Stimulated activated CD4-positive, alpha-beta T cell treated with anti-CD3 and anti-CD28 coated beads, TNF-alpha, amount 100 ng/mL, for 48 hours (primary cell): ENCODE results near the gene TNPO2.
A peak's percentile ranks its signal among the peaks of the same experiment; 100 is the strongest.
"Not testable (repeated sequence)": the region's sequence is repeated elsewhere in the genome, so short reads cannot be mapped to it uniquely, and the experiment has no call there.

Experiments used
- DNase-seq, 3 donors: peaks; one replicate each; pipeline ENCODE4 v3.0.0-alpha.2; 2020; ENCODE audit warnings: low read depth in 3 of 3

The TNPO2 gene

DNA sequence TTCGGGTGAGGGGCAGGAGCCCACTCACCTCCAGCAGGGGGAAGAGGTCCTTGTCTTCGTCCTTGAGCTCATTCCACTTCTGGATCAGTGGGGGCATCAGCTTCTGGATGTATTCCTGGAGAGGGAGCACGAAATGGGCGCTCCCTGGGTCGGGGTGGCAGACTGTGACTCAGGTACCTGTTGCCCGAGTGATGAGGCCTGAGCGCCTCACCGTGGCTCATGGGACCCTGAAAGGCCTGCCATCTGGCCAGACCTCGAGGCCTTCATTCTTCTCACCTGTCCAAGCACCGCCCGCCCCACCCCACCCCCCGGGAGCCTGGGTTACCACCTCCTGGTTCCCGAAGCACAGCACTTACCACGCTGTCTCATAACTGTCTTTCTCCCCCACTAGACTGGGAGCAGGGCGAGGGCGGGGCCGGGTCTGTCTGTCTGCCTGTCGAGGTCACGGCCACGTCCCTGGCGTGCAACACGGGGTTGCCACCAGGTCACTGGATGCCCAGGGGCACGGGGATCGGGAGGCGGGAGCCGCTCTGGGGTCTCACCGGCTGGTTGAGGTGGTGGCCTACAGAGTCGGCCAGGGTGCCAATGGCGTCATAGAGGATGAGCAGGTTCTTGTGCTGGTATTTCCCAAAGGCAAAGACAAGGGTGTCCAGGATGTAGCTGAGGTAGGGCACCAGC, 17.9 kb downstream of the TNPO2 start:
- DNase-seq: no peak

DNA sequence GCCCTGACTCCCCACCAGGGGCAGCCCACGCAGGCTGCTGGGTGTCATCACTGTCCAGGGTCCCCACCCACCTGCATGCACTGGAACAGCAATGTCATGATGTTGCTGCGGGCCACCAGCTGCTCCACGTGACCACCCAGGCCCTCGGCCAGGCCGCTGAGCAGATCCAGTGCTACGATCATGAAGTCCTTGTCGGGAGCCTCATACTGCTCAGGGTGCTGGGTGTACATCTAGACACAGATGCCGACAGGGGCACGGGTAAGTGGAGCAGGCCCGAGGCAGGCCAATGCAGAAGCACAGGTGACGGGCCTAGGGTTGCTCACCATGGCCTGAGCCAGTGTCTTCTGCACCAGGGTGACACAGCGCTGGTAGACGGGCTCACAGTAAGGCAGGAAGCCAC, 18.6 kb downstream of the TNPO2 start:
- DNase-seq: no peak

DNA sequence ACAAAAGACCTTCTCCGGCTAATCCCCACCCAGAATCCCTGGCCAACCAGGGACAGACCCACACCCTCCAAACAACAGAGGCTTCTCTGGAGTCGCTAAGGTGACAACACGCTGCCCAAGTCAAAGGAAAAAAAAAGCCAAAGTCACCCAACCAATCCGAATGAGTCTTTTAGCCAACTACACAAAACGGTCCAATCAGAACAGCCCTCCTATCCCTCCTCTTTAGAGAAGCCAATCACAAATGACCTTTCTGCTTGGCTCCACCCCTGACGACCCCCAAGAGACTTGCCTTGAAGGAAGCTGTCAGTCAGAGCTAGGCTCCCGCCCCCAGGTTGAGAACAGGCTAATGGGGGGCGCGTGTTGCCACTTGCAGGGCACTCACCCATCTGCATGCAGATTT, 20.7 kb downstream of the TNPO2 start:
- no peak for DNase-seq

DNA sequence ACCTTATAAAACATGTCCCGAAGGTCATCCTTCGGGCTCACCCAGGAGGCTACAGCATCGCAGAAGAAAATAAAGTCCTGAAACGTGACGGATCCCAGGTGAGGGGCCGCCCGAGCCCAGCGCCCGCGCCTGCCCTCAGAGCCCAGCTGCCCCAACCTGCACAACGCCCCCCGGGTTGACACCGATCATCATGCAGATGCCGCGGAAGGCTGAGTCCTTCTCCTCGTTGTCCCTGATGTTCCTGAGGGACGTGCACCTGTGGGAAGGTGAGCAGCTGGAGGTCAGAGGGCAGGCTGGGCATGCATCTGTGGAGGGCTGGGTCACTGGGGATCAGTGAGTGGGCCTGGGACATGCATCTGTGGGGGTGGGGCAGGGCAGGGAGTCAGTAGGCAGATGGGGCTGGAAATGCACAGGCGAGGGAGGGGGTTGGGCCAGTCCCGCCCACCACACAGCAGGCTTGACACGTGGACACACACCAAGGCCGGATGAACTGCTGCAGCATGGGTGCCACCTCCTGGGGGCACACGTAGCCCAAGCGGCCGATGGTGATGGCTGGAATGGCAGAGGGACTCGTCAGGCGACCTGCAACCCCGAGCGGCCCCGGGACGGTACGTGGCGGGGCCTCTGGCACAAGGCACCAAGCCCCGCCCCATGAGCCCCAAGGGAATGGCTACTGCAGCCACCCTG, 22.0 kb downstream of the TNPO2 start:
- DNase-seq: no peak

DNA sequence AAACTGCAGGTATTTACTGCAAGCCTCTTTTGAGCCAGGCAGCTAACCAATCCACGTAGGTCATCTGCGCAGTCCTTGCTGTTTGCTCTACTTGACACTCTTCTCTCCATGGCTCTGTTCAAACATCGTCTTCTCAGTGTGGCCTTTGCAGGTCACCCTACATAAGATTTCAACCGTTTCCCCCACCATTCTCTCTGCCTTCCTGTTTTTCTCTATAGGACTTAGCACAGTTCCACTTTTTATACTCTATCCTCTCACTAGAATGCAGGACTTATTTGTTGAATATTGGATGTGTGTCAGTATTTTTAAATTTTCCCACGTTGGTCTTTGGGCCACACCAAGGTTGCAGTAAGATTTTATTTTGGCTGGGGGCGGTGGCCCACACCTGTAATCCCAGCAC, 25.6 kb downstream of the TNPO2 start:
- DNase-seq: no peak

DNA sequence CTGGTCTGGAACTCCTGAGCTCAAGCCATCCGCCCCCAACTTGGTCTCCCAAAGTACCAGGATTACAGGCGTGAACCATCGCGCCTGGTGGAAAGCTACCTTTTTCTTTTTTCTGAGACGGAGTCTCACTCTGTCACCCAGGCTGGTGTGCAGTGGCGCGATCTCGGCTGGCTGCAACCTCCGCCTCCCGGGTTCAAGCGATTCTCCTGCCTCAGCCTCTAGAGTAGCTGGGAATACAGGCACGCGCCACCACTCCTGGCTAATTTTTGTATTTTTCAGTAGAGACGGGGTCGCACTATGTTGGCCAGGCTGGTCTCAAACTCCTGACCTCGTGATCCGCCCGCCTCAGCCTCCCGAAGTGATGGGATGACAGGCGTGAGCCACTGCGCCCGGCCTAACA, 26.3 kb downstream of the TNPO2 start:
- not testable (repeated sequence) for DNase-seq

DNA sequence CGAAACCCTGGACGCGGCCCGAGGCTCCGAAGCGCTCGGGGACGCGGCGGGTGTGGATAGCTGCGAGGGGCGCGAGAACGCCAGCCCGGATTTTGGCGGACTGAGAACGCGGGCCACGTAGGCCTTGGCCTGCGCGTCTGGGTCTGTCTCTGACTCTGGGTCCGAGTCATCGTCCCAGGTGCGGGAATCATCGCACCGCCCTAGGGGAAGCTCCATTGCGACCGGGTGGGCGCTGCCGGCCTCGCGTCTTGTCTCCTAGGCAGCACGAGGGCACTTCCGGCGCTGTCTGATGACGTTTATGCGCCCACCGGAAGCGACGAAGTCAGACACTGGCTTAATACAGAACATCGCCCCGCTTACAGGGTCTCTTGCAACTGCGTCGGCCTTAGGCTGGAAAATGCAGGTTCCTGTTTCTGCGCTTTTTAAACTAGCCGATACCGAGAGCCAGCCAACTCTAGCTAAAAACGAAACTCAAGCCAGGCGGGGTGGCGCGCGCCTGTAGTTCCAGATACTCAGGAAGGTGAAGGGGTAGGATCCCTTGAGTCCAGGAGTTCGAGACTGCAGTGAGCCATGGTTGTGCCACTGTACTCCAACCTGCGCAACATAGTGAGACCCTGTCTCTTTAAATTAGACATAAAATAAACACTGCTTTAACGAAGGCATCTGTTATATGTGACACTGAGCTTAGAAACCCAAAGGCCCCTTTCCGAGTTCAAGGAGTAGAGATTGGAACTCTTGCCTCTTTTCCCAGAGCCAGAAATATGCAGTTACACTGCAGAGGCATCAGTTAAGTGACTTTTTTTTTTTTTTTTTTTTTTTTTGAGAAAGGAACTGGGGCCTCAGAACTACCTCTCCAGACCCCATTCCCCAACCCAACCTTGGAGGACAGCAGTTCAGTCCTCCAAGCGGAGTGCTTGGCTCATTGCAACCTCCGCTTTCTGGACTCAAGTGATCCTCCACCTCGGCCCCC, 27.1 kb downstream of the TNPO2 start, which contains the start of gene FBXW9:
Gene FBXW9 (minus strand): TSS at position 266 of the 970 bp plus-strand sequence. CDS start 50 bp downstream, at position 216.
- DNase-seq: peak; percentile 93 to 97 (median 96)

DNA sequence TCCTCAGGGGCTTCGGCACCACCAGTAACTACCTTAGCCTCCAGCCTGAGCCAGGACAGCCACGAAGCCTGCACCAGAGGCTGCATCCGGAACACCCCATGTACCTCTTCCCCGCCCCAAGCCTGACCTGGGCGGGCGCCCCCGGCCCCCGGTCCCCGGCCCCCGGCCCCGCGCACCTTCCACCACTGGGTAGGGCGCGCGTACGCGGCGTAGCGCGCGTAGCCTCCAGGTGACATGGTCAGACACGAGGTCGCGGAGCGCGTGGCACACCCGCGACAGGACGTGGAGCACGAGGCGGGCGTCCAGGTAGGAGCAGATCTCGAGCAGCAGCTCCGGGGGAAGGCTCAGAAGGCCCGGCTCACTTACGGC, 27.8 kb downstream of the TNPO2 start:
- DNase-seq: no peak

DNA sequence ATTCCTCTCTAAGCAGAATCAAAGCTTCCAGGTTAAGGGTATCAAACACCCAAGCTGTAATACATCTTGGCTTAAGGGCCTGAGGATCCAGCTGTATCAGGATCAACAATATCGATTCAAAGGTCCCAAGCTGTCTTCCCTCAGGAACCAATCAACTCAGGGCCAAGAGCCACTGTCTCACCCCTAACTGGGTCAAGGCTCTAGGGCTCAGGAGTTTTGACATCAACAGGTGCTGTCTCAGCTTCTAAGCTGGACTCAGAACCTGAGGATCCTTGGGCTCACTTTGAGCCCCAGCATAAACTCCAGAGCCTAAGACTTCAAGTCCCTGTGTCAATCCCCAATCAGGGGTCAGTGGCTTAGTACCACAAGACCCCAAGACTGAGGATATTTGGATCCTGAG, 28.2 kb downstream of the TNPO2 start:
- DNase-seq: no peak

DNA sequence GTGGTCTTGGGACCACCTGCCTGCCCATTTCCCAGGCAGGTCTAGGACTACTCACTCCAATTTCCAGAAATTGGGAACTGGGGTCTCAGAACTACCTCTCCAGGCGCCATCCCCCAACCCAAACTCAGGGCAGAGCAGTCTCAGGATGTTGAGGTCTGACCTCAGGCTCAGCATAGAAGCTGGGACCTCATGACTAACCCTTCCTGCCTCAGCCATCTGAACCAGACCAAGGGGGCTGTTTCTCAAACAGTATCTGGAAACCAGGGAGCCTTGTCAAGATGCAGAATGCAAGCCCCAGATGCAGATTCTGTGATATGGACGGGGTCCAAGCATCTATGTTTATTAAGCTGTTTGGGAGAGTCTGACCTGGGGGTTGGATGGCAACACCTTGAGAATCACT, 28.6 kb downstream of the TNPO2 start:
- no peak for DNase-seq

DNA sequence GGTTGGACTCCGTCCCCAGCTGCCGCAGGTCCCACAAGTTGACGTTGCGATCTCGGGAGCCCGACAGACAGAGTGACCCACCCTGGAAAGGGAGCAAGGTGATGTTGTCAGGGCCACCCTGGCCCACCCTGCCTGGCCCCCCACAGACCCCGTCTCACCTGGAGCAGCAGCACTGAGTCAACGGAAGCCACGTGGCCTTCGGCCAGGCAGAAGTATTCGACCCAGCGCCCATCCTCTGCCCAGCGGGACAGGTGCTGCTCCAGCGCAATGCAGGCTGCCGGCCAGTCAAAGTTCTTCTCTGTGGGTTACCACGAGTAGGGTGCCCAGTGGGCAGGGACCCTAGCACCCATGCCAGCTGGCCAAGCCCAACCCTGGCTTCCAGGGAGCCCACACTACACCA, 29.1 kb downstream of the TNPO2 start:
- no peak for DNase-seq

DNA sequence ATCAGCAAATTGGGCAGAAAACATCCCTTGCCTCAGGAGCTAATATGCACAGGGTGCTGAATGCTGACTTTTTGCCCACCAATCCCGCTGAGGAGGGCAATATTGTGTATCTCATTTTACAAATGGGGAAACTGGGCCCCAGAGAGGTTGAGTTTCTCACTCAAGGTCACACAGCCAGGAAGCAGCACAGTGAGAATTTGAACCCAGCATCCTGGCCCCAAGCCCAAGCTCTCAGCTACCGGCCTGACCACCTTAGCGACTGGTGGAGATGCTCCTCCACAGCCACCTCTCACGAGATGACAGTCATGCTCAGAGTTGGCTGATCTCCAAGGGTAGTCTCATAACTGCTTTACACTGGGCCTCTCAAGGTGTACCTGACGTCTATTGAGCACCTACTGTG, 30.8 kb downstream of the TNPO2 start:
- no peak for DNase-seq

DNA sequence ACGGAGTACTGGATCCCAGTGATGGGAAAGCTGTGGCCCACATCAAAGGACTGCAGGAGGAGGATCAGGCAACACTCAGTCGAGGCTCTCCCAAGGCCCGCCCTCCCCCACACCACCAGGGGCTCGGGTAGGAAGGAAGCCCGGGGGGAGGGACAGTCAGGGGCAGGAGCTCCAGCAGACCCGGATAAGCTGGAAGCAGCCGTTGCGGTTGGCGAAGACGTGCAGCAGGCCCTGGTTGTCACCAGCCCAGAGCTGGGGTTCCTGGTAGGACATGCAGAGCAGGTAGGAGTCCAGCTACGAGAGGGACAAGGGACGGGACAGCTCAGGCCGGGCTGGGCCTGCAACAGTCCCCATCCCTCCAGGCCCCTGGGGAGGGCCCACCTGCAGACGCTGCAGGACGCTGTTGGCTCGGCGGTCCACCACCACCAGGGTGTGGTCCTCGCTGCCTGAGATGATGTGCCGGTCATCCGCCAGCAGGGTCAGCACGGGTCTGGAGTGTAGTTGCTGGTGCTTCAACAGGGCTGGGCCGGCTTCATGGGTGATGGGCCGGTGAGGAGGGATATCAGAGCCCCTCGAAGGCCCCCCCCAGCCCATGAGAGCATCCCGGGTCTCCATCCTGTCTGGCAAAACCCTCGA, 34.0 kb downstream of the TNPO2 start:
- no peak for DNase-seq

DNA sequence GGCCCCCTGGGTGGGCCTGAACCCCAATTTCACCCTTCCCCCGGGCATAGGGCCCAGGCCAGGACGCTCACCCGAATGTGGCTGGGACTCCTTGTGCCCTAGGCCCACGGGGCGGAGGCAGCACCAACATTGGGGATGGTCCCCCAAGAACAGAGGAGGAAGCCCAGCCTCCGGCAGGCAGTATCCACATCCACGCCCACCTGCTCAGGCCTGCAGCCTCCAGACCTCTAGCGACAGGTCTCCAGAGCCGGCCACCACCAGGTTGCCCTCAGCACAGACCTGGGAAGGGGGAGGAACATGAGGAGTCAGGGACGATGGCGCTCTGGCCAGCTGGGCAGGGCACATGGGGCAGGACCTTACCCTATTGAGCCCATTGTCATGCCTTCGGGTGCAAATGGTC, 34.7 kb downstream of the TNPO2 start:
- no peak for DNase-seq

DNA sequence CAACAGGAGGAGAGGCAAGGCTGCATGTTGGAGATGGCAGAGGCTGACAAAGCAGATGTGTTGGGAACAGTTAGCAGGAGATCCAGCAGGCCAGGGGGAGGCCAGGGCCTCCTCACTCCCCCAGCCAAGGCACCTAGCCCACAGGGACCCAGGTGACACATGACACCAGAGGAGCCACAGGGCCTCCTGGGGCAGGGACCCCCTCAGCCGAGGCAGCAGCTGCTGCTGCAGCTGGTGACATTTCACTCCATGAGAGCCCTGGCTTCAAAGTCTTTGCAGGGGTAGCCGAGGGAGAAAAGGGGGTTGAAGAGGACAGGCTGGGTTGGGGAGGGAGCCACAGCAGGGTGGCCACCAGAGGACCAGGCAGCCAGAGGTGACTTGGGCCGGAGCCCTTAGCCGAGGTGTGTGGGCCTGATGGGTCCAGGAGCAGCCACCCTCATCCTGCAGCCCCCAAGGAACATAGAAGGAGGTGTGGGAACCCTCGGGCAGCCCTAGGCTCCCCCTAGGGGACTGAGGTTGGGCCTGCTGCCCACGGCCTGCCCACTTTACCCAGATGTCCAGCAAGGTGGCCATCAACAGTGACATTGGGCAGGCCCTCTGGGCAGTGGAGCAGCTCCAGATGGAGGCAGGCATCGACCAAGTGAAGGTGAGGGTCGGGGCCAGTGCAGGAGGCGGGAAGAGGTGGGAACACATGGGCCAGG, 36.1 kb downstream of the TNPO2 start, which contains the start of gene GNG14:
Gene GNG14 (plus strand): TSS at position 503 of the 701 bp plus-strand sequence. CDS start 51 bp downstream, at position 554.
- DNase-seq: no peak

DNA sequence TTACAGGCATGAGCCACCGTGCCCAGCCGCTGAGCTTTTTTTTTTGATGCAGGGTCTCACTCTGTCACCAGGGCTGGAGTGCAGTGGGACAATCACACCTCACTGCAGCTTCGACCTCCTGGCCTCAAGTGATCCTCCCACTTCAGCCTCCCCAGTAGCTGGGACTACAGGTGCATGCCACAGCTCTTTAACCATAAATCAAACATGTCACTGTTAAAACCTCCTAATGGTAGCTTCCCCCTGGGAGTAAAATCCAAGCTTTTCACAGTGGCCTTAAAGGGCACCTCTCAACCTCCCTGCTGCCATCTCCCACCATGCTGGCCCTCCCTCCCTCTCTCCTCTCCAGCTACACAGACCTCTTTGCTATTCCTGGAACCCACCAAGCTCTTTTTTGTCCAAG, 37.9 kb downstream of the TNPO2 start:
- no peak for DNase-seq

DNA sequence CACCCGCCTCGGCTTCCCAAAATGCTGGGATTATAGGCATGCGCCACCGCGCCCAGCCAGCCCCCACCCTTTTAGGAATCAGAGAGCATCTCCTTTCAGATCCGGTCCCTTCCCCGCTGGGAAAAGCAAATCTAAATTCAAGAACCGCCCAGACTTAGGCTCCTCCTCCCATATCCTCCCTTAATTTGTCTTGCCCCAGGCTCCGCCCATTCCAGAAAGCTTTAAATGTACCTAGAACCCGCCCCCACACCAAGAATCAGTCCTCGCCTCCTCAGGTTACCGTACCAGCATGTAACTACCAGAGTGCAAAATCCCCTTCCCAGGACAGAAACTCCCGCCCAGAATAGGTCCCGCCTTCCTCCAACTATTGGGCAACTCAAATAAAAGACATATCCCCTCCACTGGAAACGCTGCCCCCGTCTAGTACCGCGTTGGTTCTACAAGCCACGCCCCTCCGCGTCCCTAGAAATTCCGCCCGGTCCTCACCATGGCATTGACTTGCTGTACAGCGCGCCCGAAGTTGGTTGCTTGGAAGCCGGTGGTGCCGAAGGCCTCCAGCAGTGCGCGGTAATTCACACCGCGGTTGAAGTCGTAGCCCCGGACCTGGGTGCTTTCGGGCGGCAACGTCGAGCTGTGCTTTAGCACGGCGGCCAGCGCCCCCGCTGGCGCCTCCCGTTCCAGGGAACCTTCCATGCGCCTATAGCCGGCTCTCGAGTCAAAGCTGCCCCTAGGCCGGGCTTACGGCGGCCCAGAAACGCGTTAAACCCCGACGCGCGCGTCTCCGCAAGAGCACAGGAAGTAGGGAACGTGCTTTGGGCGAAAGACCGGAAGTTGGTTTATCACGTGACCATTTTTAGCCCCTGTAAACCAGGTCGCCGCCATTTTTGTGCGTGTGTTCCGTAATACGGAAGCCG, 42.4 kb downstream of the TNPO2 start, which contains the start of gene DHPS:
Gene DHPS (minus strand): TSS at position 807 of the 914 bp plus-strand sequence. CDS start 114 bp downstream, at position 693.
- DNase-seq: peak; percentile 81 to 90 (median 87)

DNA sequence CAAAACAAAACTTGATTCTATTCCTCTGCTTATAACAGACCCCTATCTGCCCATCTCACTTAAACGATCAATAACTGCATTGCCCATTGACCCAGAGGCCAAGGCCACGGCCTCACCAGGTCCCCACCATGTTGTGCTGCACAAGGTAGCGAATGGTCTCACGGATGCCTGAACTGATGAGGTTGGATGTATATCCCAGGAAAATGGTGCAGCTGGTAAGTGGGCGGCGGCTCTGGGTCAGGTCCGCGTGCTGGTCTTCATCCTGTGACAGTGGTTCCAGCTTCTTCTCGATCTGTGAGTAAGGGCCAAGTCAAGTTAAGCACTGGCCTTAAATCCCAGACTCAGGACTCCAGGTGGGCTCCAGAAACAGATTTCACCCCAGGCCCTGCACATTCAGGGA, 43.7 kb downstream of the TNPO2 start:
- DNase-seq: no peak

DNA sequence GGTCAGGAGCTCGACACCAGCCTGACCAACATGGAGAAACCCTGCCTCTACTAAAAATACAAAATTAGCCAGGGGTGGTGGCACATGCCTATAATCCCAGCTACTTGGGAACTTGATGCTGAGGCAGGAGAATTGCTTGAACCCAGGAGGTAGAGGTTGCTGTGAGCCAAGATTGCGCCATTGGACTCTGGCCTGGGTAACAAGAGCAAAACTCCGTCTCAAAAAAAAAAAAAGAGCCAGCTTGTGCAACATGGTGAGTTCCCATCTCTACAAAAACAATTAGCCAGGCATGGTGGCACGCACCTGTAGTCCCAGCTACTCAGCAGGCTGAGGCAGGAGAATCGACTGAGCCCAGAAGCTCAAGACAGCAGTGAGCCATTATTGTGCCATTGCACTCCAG, 45.7 kb downstream of the TNPO2 start:
- DNase-seq: not testable (repeated sequence)

DNA sequence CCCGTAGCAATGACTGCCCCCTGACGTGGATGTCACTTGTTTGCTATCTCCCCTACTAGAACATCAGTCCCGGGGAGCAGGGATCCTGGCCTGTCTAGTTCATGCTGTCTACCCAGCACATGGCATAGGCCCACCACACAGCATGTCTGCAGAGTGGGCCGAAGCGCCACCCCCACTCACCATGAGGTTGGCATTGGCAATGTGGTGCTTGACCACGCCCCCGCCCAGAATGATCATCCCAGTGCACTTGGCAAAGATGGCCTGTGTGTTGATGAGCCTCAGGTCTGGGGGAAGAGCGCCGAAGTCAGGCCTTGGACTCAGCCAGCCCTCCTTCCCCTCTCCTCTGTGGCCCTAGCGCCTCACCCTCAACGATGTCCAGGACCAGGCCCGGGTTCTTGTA, 46.8 kb downstream of the TNPO2 start:
- DNase-seq: no peak
